PC-3 (cell line): Measurements from ENCODE around the gene OR9A2.

Source experiments
- CTCF ChIP-seq: fragments of 300-600 bp; sonication (generic); conservative IDR thresholded peaks from 2 replicates; pipeline ENCODE4 v1.5.1; 2017; ENCODE audit warnings: antibody characterized with exemption, low read depth, mild to moderate bottlenecking, low read length
- EZH2 ChIP-seq: fragments of 300-600 bp; sonication (generic); IDR thresholded peaks from one replicate; pipeline ENCODE4 v1.6.1; 2017; ENCODE audit warnings: antibody characterized with exemption, mild to moderate bottlenecking, low read length; ENCODE audit not compliant: unreplicated experiment
- EZH2phosphoT487 ChIP-seq: fragments of 300-600 bp; sonication (generic); IDR thresholded peaks from 2 replicates; pipeline ENCODE4 v1.6.1; 2018; ENCODE audit warnings: mild to moderate bottlenecking, antibody characterized with exemption, low read length, borderline replicate concordance

- TF ChIP-seq CTCF (no peak), EZH2 (no peak), EZH2phosphoT487 (no peak)
These were observed 20.4 kb upstream of the OR9A2 start for GRCh38 chr7:143047326-143047725.
